GM18505 (cell line): ENCODE measurements around the gene SEMA3D.
A peak's percentile ranks its signal among the peaks of the same experiment; 100 is the strongest.

Source experiments
- ATAC-seq: cut with Tn5 transposase; IDR thresholded peaks from one replicate; pipeline ENCODE4 v1.9.1; 2021; ENCODE audit not compliant: unreplicated experiment
- POLR2A ChIP-seq: IDR thresholded peaks from 4 replicates; pipeline ENCODE4 v1.6.1; 2011; ENCODE audit warnings: borderline replicate concordance; ENCODE audit not compliant: insufficient read depth, insufficient read length; ENCODE audit errors: extremely low read depth

The SEMA3D gene

GRCh38 chr7:85186521-85187241 lies at the start of gene SEMA3D:
Gene SEMA3D, minus strand, starts transcription at chr7:85187056. Its CDS starts 65,165 bp downstream, at chr7:85121891.
- ATAC-seq = peak; percentile 96

GRCh38 chr7:85234730-85235129 lies 47.9 kb upstream of the SEMA3D start:
- no peak for TF ChIP-seq POLR2A
- no peak for ATAC-seq

More at GRCh38 chr7:85186521-85187241, at the start of gene SEMA3D:
- no peak for TF ChIP-seq POLR2A

- TF ChIP-seq POLR2A = no peak
- ATAC-seq = no peak
Observed at GRCh38 chr7:85232068-85232467, 45.2 kb upstream of the SEMA3D start.

- no peak for TF ChIP-seq POLR2A
- no peak for ATAC-seq
Observed at GRCh38 chr7:85230623-85231022, 43.8 kb upstream of the SEMA3D start.

- no peak for TF ChIP-seq POLR2A
- ATAC-seq = no peak
Observed at GRCh38 chr7:85229544-85229943, 42.7 kb upstream of the SEMA3D start.

GRCh38 chr7:85226361-85227085 lies 39.7 kb upstream of the SEMA3D start:
- no peak for ATAC-seq
- no peak for TF ChIP-seq POLR2A

GRCh38 chr7:85224171-85224570 lies 37.3 kb upstream of the SEMA3D start:
- no peak for TF ChIP-seq POLR2A
- no peak for ATAC-seq

GRCh38 chr7:85222522-85222921 lies 35.7 kb upstream of the SEMA3D start:
- no peak for ATAC-seq
- TF ChIP-seq POLR2A = no peak

GRCh38 chr7:85221796-85222195 lies 34.9 kb upstream of the SEMA3D start:
- no peak for ATAC-seq
- no peak for TF ChIP-seq POLR2A

GRCh38 chr7:85220651-85221050 lies 33.8 kb upstream of the SEMA3D start:
- ATAC-seq = no peak
- no peak for TF ChIP-seq POLR2A

GRCh38 chr7:85220023-85220422 lies 33.2 kb upstream of the SEMA3D start:
- no peak for ATAC-seq
- no peak for TF ChIP-seq POLR2A

- no peak for TF ChIP-seq POLR2A
- no peak for ATAC-seq
Observed at GRCh38 chr7:85217085-85217484, 30.2 kb upstream of the SEMA3D start.

- TF ChIP-seq POLR2A = no peak
Observed at GRCh38 chr7:85215098-85215497, 28.2 kb upstream of the SEMA3D start.

GRCh38 chr7:85213500-85213899 lies 26.6 kb upstream of the SEMA3D start:
- TF ChIP-seq POLR2A = no peak
- ATAC-seq = no peak

More at GRCh38 chr7:85215098-85215497, 28.2 kb upstream of the SEMA3D start:
- peak; percentile 89 for ATAC-seq
